Coronary artery (tissue), 2 donors: ENCODE measurements around the gene PCGF2.
"Not testable (repeated sequence)": the region's sequence is repeated elsewhere in the genome, so short reads cannot be mapped to it uniquely, and the experiment has no call there.

ENCODE experiments used
- DNase-seq: peaks from one replicate; pipeline ENCODE4 v3.0.0-alpha.2; 2017; ENCODE audit warnings: low spot score
- H3K27ac ChIP-seq, 2 donors: fragments of 200-600 bp; sonication (generic); one replicate each; pipeline ENCODE4 v1.5.1; 2016 to 2019
- H3K4me3 ChIP-seq: fragments of 200-600 bp; sonication (generic); 2 replicates; pipeline ENCODE4 v1.5.1; 2016; ENCODE audit warnings: mild to moderate bottlenecking, moderate library complexity
- CTCF ChIP-seq: fragments of 200-600 bp; sonication (generic); IDR thresholded peaks from one replicate; pipeline ENCODE4 v1.5.1; 2019; ENCODE audit warnings: antibody characterized with exemption

Gene PCGF2

DNA sequence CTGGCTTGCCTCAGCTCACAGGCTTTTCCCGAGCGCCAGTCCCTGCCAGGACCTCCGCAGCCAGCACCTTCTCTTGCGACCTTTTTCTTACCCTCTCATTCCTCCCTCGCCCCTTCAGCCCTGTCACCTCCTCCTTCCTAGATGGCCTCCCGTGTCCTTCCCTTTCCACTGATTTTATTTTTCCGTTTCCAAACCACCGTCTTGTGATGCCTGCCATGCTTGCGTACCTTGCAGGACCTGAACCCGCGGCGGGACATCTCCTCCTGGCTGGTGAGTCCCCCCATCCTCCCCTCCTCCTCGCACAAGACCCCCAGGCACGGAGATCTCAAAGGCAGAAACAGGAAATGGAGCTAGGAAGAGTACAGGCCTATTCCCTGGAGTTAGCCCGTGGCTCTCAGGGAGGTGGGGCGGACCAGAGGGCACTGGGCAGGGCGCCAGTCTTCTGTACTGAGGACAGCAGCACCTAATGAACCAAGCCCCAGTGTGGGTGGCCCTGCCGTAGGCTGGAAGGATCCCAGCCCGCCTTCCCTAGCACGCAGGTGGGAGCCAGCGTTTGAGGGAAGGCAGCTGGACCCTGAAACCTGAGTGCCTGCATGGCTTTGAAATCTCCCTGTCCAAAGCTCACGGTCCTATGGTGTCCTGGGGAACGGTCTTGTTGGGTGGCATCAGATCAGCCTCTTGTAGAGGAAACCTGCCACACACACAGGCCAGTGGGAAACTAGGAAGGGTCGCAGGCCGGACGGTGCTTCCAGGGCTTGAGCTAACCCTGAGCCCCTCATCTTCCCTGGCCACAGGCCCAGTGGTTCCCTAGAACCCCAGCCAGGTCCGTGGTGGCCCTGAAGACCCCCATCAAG, 17.4 kb downstream of the PCGF2 start:
- TF ChIP-seq CTCF = no peak
- peak; percentile 86 for DNase-seq
- H3K27ac ChIP-seq = peak overlapping the region; percentile 61 to 91
- H3K4me3 ChIP-seq = peak overlapping the region; percentile 85

- peak; percentile 79 for TF ChIP-seq CTCF
- Histone ChIP-seq H3K4me3 (peak within 1 kb of the TSS; percentile 85), H3K27ac (peak within 1 kb of the TSS; percentile 85 to 91)
These were observed 18.1 kb downstream of the PCGF2 start, which contains the start of gene CISD3 for GRCh38 chr17:38729886-38730525. Gene CISD3, plus strand, starts transcription at chr17:38730341. Its CDS starts 18 bp downstream, at chr17:38730359.

GRCh38 chr17:38729368-38729885, 18.7 kb downstream of the PCGF2 start:
- H3K27ac ChIP-seq = peak overlapping the region; percentile 85 to 91
- peak overlapping the region; percentile 85 for H3K4me3 ChIP-seq
- DNase-seq = no peak
- no peak for TF ChIP-seq CTCF

More at GRCh38 chr17:38729886-38730525, 18.1 kb downstream of the PCGF2 start, which contains the start of gene CISD3:
- DNase-seq = peak; percentile 86

DNA sequence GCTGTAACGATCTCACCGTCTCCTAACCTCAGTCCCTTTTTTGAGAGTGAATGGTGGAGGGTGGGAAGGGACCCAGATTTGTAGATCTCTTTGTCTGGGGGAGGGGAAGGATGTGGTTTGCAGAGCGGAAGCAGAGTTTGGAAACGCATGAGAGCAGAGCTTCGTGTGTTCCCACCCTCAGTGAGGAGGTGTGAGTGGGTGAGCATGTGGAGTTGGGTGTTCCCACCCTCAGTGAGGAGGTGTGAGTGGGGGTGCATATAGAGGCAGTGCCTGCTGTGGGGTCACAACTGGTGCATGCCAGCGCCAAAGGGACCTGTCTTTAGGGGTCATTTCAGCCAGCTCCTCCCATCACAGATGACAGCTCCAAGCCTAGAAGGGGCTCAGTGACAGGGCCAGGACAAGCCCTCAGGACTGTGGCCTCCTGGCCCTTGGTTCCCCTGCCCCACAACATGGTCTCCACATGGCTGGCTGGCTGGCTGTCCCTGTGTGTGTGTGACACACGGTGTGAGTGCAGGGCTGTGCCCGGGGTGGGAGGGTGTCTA, 19.8 kb downstream of the PCGF2 start:
- DNase-seq = no peak
- Histone ChIP-seq H3K4me3 (no peak overlapping the region), H3K27ac (peak overlapping the region in 1 of 2 donors; percentile 4)
- no peak for TF ChIP-seq CTCF

DNA sequence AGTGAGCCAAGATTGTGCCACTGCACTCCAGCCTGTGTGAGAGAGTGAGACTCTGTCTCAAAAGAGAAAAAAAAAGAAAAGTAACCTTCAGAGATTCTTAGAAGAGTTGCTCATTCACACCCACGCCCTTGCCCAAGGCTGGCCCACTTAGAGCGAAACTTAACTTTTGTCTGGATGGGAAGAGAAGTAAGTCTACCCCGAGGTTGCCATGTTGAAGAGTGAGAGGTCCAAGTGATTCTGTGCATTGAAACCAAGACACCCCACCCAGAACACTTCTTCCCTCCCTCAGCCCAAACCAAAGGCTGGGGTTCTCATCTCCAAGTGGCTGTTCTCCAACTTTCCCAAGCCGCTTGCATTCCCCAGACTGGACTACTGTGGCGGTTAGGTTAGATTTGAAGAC, 20.4 kb downstream of the PCGF2 start:
- H3K4me3 ChIP-seq = no peak overlapping the region

DNA sequence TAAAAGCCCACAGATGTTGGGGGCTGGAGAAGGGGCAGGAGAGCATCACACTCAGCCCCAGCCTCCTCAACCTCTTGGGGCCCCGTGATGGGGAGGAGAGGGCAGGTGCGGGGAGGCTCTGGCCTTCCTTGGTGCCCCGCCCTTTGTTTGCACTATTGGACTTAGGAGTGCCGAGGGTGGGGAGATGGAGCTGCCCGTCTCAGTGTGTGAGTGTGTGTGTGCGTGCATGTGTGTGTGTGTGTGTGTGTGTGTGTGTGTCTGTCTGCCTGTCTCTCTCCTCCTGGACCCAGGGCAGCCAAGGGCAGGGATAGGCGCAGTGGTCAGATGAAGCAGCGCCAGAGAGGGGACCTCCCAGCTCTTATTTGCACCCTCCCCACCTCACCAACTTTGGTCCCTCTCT, 22.0 kb downstream of the PCGF2 start:
- H3K27ac ChIP-seq, DNase-seq: not testable (repeated sequence)

More for the DNA sequence above, 20.4 kb downstream of the PCGF2 start:
- H3K27ac ChIP-seq = peak overlapping the region in 1 of 2 donors; percentile 4
- no peak for TF ChIP-seq CTCF
- no peak for DNase-seq

GRCh38 chr17:38725066-38725465, 23.1 kb downstream of the PCGF2 start:
- DNase-seq = no peak
- Histone ChIP-seq H3K4me3 (no peak overlapping the region), H3K27ac (peak overlapping the region in 1 of 2 donors; percentile 37)
- no peak for TF ChIP-seq CTCF

More for the DNA sequence above, 22.0 kb downstream of the PCGF2 start:
- not testable (repeated sequence) for H3K4me3 ChIP-seq
